ENCODE data around the gene SEPSECS. TPM values are rescaled to one million over a fixed set of nuclear protein-coding genes. Genes with fewer than 3 reads are reported as not detected.

SEPSECS gene
- 2.4 to 3.2 TPM (median 2.4 TPM) in 5 replicates for total RNA-seq (2022; extraction: Qiagen RNA extraction; ENCODE audit: low read depth)

GRCh38 chr4:25159837-25160713 lies at the start of gene SEPSECS:
TSS of gene SEPSECS (minus strand) at chr4:25160449. CDS start at chr4:25160369, 80 bp downstream.

Other genes starting within 250 kb of the SEPSECS start
- gene CCDC149, start 247.4 kb downstream of the SEPSECS start, total RNA-seq (2022; extraction: Qiagen RNA extraction; ENCODE audit: low read depth) = 0.93 to 2.3 TPM (median 1.6 TPM) in 5 replicates
- 0.06 to 0.38 TPM (median 0.22 TPM) in 5 replicates for gene LGI2, start 129.5 kb downstream of the SEPSECS start, total RNA-seq (2022; extraction: Qiagen RNA extraction; ENCODE audit: low read depth)
- gene PI4K2B, start 73.6 kb upstream of the SEPSECS start, total RNA-seq (2022; extraction: Qiagen RNA extraction; ENCODE audit: low read depth) = 2.9 to 9.6 TPM (median 8.4 TPM) in 5 replicates
- gene ZCCHC4, start 152.3 kb upstream of the SEPSECS start, total RNA-seq (2022; extraction: Qiagen RNA extraction; ENCODE audit: low read depth) = 3.9 to 5.0 TPM (median 4.1 TPM) in 5 replicates
- 8.2 to 14.7 TPM (median 13.0 TPM) in 5 replicates for gene ANAPC4, start 216.8 kb upstream of the SEPSECS start, total RNA-seq (2022; extraction: Qiagen RNA extraction; ENCODE audit: low read depth)